Measurements from ENCODE around the gene SOS1. TPM values are rescaled to one million over a fixed set of nuclear protein-coding genes. Genes with fewer than 3 reads are reported as not detected.

The SOS1 gene
- total and polyA plus RNA-seq, 4 donors, result 4.2 to 16.4 (median 7.2) TPM

GRCh38 chr2:39160982-39161381 is 40.1 kb upstream of the SOS1 start:
- peaks cover 0 to 1% (median 0%) of the 10 kb centered on the region in 4 donors for H3K4me1 ChIP-seq (ENCODE audit: control insufficient read depth in 4 of 4, insufficient read depth in 4 of 4, low read length in 3 of 4)
- DNase-seq (ENCODE audit: low spot score), result no peak
- H3K4me3 ChIP-seq (ENCODE audit: low read depth in 1 of 3, low read length in 3 of 3), result no peak overlapping the region
- TF ChIP-seq HNF4A (conservative IDR thresholded peaks at IDR 0.05) (no peak), GABPA (IDR thresholded peaks at IDR 0.05 in 1 of 2, conservative IDR thresholded peaks at IDR 0.05 in 1 of 2) (no peak), EGR1 (IDR thresholded peaks at IDR 0.05; ENCODE audit: low read depth in 2 of 2) (no peak), HNF4G (IDR thresholded peaks at IDR 0.05) (no peak), RXRA (IDR thresholded peaks at IDR 0.05) (no peak), JUND (IDR thresholded peaks at IDR 0.05) (no peak), YY1 (IDR thresholded peaks at IDR 0.05) (no peak), NR2F2 (IDR thresholded peaks at IDR 0.05) (no peak), SP1 (IDR thresholded peaks at IDR 0.05) (no peak), TAF1 (conservative IDR thresholded peaks at IDR 0.05) (no peak), FOXA2 (IDR thresholded peaks at IDR 0.05) (no peak), MAX (IDR thresholded peaks at IDR 0.05) (no peak), ZBTB33 (IDR thresholded peaks at IDR 0.05) (no peak), RAD21 (IDR thresholded peaks at IDR 0.05) (no peak), REST (IDR thresholded peaks at IDR 0.05) (no peak), CTCF (IDR thresholded peaks at IDR 0.05; ENCODE audit: low read depth, low read length, missing input control) (no peak), FOXA1 (IDR thresholded peaks at IDR 0.05) (no peak)
- H3K27ac ChIP-seq (ENCODE audit: low read depth in 1 of 2, low read length in 2 of 2), result no peak overlapping the region
- H3K9me3 ChIP-seq (ENCODE audit: control insufficient read depth in 4 of 4, low read length in 3 of 4), result no peaks in the 10 kb centered on the region
- H3K27me3 ChIP-seq (ENCODE audit: control insufficient read depth in 4 of 4, insufficient read depth in 4 of 4, low read length in 3 of 4), result no peaks in the 10 kb centered on the region
- H3K36me3 ChIP-seq (ENCODE audit: control insufficient read depth in 4 of 4, insufficient read depth in 3 of 4, low read depth in 1 of 4, low read length in 3 of 4), result no peaks in the 10 kb centered on the region
- 82% methylated on average over 3 of the region's 3 CpGs for WGBS
- no peak overlapping the region for H3K9ac ChIP-seq (ENCODE audit: low read depth in 1 of 2, low read length in 2 of 2)

GRCh38 chr2:39159283-39159682 is 38.4 kb upstream of the SOS1 start:
- no peak overlapping the region for H3K4me3 ChIP-seq (ENCODE audit: low read depth in 1 of 3, low read length in 3 of 3)
- WGBS, result 97% methylated on average over 2 of the region's 2 CpGs
- no peaks in the 10 kb centered on the region for H3K36me3 ChIP-seq (ENCODE audit: control insufficient read depth in 4 of 4, insufficient read depth in 3 of 4, low read depth in 1 of 4, low read length in 3 of 4)
- no peaks in the 10 kb centered on the region for H3K9me3 ChIP-seq (ENCODE audit: control insufficient read depth in 4 of 4, low read length in 3 of 4)
- peaks cover 0 to 1% (median 0%) of the 10 kb centered on the region in 4 donors for H3K4me1 ChIP-seq (ENCODE audit: control insufficient read depth in 4 of 4, insufficient read depth in 4 of 4, low read length in 3 of 4)
- DNase-seq (ENCODE audit: low spot score), result no peak
- no peaks in the 10 kb centered on the region for H3K27me3 ChIP-seq (ENCODE audit: control insufficient read depth in 4 of 4, insufficient read depth in 4 of 4, low read length in 3 of 4)
- no peak overlapping the region for H3K27ac ChIP-seq (ENCODE audit: low read depth in 1 of 2, low read length in 2 of 2)
- TF ChIP-seq CTCF (IDR thresholded peaks at IDR 0.05; ENCODE audit: low read depth, low read length, missing input control), result no peak
- no peak for TF ChIP-seq RXRA (IDR thresholded peaks at IDR 0.05)
- TF ChIP-seq JUND (IDR thresholded peaks at IDR 0.05), result no peak
- no peak for TF ChIP-seq NR2F2 (IDR thresholded peaks at IDR 0.05)
- no peak for TF ChIP-seq HNF4G (IDR thresholded peaks at IDR 0.05)
- TF ChIP-seq RAD21 (IDR thresholded peaks at IDR 0.05), result no peak
- TF ChIP-seq TAF1 (conservative IDR thresholded peaks at IDR 0.05), result no peak
- TF ChIP-seq GABPA (IDR thresholded peaks at IDR 0.05 in 1 of 2, conservative IDR thresholded peaks at IDR 0.05 in 1 of 2), result no peak
- no peak for TF ChIP-seq SP1 (IDR thresholded peaks at IDR 0.05)
- no peak for TF ChIP-seq FOXA2 (IDR thresholded peaks at IDR 0.05)
- no peak for TF ChIP-seq ATF3 (IDR thresholded peaks at IDR 0.05)
- no peak for TF ChIP-seq YY1 (IDR thresholded peaks at IDR 0.05)
- no peak for TF ChIP-seq HNF4A (conservative IDR thresholded peaks at IDR 0.05)
- no peak for TF ChIP-seq EGR1 (IDR thresholded peaks at IDR 0.05; ENCODE audit: low read depth in 2 of 2)
- no peak for TF ChIP-seq FOXA1 (IDR thresholded peaks at IDR 0.05)
- TF ChIP-seq ZBTB33 (IDR thresholded peaks at IDR 0.05), result no peak
- no peak overlapping the region for H3K9ac ChIP-seq (ENCODE audit: low read depth in 1 of 2, low read length in 2 of 2)
